HL-60 (cell line): ENCODE data around the gene VPS41.

Experiments used
- DNase-seq, 2 experiments: peaks; one replicate each; pipeline ENCODE4 v3.0.0-alpha.2; 2010 to 2020; ENCODE audit warnings: low read depth in 1 of 2, low spot score in 1 of 2
- H3K27ac ChIP-seq: fragments of 250-450 bp; sonication (Bioruptor Pico); replicated peaks from 2 replicates; pipeline ENCODE4 v1.5.1; 2020; ENCODE audit warnings: mild to moderate bottlenecking, moderate library complexity
- H3K27me3 ChIP-seq: fragments of 250-450 bp; sonication (Bioruptor Pico); 2 replicates; pipeline ENCODE4 v1.5.1; 2021; ENCODE audit warnings: mild to moderate bottlenecking, moderate library complexity; ENCODE audit not compliant: insufficient read depth, poor library complexity, severe bottlenecking
- H3K4me3 ChIP-seq: replicated peaks from 2 replicates; pipeline ENCODE4 v1.5.1; 2011; ENCODE audit warnings: mild to moderate bottlenecking, control low read depth, low read length; ENCODE audit not compliant: insufficient read depth
- GABPA ChIP-seq: IDR thresholded peaks from 2 replicates; pipeline ENCODE4 v1.6.1; 2012; ENCODE audit warnings: low read depth
- POLR2AphosphoS5 ChIP-seq: IDR thresholded peaks from 2 replicates; pipeline ENCODE4 v1.6.1; 2012; ENCODE audit warnings: low read depth
- SPI1 ChIP-seq: IDR thresholded peaks from 2 replicates; pipeline ENCODE4 v1.6.1; 2012; ENCODE audit warnings: low read depth, mild to moderate bottlenecking, borderline replicate concordance
- TF ChIP-seq, protein P1 (sequence below): IDR thresholded peaks from 2 replicates; pipeline ENCODE4 v1.6.1; 2012; ENCODE audit warnings: low read depth; ENCODE audit not compliant: insufficient replicate concordance
- TF ChIP-seq, protein P2 (sequence below): IDR thresholded peaks from one replicate; pipeline ENCODE4 v1.5.1; 2011; ENCODE audit warnings: low read length, control low read depth, inconsistent platforms; ENCODE audit not compliant: insufficient read depth

VPS41 gene

DNA sequence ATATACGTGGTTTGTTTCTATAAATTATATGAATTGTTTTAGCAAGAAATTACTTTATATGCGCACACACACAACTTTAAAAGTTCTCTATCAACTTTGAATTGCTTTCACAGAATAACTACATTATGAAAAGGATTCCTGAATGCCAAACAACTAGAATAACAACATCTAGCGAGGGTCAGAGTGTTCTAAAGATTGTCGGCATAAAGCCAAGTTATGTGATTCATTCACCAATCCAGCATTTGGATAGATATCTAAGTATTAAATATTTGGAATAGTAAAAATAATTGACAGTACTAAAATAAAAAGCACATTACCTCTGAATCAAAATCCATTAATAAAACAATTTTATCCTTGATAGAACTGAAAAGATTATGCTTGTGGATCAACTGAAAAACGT, 152.5 kb downstream of the VPS41 start:
- H3K27ac ChIP-seq = no peak overlapping the region
- no peak for DNase-seq
- no peaks in the 10 kb centered on the region for H3K27me3 ChIP-seq
- no peak overlapping the region for H3K4me3 ChIP-seq
- TF ChIP-seq GABPA (no peak), POLR2AphosphoS5 (no peak), SPI1 (no peak)
- TF ChIP-seq, protein P1, sequence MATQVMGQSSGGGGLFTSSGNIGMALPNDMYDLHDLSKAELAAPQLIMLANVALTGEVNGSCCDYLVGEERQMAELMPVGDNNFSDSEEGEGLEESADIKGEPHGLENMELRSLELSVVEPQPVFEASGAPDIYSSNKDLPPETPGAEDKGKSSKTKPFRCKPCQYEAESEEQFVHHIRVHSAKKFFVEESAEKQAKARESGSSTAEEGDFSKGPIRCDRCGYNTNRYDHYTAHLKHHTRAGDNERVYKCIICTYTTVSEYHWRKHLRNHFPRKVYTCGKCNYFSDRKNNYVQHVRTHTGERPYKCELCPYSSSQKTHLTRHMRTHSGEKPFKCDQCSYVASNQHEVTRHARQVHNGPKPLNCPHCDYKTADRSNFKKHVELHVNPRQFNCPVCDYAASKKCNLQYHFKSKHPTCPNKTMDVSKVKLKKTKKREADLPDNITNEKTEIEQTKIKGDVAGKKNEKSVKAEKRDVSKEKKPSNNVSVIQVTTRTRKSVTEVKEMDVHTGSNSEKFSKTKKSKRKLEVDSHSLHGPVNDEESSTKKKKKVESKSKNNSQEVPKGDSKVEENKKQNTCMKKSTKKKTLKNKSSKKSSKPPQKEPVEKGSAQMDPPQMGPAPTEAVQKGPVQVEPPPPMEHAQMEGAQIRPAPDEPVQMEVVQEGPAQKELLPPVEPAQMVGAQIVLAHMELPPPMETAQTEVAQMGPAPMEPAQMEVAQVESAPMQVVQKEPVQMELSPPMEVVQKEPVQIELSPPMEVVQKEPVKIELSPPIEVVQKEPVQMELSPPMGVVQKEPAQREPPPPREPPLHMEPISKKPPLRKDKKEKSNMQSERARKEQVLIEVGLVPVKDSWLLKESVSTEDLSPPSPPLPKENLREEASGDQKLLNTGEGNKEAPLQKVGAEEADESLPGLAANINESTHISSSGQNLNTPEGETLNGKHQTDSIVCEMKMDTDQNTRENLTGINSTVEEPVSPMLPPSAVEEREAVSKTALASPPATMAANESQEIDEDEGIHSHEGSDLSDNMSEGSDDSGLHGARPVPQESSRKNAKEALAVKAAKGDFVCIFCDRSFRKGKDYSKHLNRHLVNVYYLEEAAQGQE = no peak
- TF ChIP-seq, protein P2, sequence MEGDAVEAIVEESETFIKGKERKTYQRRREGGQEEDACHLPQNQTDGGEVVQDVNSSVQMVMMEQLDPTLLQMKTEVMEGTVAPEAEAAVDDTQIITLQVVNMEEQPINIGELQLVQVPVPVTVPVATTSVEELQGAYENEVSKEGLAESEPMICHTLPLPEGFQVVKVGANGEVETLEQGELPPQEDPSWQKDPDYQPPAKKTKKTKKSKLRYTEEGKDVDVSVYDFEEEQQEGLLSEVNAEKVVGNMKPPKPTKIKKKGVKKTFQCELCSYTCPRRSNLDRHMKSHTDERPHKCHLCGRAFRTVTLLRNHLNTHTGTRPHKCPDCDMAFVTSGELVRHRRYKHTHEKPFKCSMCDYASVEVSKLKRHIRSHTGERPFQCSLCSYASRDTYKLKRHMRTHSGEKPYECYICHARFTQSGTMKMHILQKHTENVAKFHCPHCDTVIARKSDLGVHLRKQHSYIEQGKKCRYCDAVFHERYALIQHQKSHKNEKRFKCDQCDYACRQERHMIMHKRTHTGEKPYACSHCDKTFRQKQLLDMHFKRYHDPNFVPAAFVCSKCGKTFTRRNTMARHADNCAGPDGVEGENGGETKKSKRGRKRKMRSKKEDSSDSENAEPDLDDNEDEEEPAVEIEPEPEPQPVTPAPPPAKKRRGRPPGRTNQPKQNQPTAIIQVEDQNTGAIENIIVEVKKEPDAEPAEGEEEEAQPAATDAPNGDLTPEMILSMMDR = no peak

DNA sequence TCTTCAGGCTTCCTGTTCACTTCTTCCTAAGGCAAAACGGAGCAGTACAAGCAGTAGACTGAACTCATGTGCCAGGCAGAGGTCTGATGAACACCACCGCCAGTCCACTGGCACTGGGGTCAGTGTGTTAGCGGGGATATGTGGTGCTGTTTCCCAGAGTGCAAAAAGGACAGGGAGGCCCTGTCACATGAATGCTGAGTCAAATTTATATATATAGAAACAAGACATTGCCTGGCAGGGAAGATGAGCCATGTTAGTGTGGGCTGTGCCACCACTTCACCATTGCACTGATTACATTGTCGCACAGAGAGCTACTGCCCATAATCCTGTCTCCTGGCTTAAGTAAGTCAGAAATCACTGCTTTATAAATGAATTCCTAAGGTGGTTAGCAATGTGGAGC, 155.6 kb downstream of the VPS41 start:
- no peak for DNase-seq
- Histone ChIP-seq H3K4me3 (no peak overlapping the region), H3K27me3 (no peaks in the 10 kb centered on the region), H3K27ac (no peak overlapping the region)
- TF ChIP-seq SPI1 = no peak
- TF ChIP-seq, protein P1 = no peak

DNA sequence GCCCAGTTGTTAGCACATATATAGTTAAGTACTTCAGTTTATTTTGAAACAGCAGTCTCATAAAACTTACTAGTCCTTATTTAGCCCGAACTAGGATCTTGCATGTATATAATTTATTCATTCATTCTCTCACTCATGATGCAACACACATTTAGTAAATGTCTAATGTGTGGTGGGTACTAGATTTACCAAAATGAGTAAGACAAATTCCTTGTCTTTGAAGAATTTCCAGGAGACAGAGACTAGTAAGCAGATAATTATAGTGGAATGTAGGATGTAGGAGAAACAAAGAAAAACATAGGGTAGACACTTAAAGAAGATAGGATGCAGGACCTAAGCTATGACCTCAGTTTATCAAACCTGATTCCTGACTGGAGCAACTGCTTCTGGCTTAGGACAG, 157.6 kb downstream of the VPS41 start:
- TF ChIP-seq, protein P2 = no peak
- no peak for TF ChIP-seq GABPA
- TF ChIP-seq SPI1 = no peak
- TF ChIP-seq, protein P1 = no peak
- TF ChIP-seq POLR2AphosphoS5 = no peak
- DNase-seq = no peak

DNA sequence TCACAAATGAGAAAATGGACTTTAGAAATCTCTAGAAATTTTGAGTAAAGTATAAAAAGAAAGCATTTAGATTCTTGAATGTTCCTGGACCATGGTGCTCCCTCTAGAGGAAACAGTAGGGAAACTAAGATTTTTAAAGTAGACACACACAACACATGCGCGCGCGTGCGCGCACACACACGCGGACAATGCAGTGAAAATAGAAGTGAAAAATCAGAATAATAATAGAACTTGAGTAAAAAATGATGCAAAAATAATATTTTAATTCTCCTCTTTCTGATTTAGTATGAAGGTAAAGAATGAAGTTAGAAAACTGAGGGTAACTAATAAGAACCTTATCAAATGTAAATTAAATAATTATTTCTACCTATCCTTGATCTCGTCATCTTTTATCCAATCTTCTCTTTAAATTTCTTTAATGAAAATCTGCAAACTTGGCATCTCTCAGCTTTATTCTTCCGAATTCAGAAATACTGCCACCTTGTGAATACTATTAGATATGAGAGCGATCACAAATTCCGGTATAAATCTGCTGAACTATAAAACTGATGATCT, 160.9 kb downstream of the VPS41 start:
- TF ChIP-seq, protein P2 = no peak
- TF ChIP-seq, protein P1 = no peak
- TF ChIP-seq GABPA (no peak), POLR2AphosphoS5 (no peak), SPI1 (no peak)
- H3K27me3 ChIP-seq = no peaks in the 10 kb centered on the region
- H3K4me3 ChIP-seq = no peak overlapping the region
- no peak for DNase-seq
- H3K27ac ChIP-seq = no peak overlapping the region

More for the DNA sequence above, 157.6 kb downstream of the VPS41 start:
- H3K4me3 ChIP-seq = no peak overlapping the region
- no peaks in the 10 kb centered on the region for H3K27me3 ChIP-seq
- H3K27ac ChIP-seq = no peak overlapping the region
